PFSK-1 (cell line): ENCODE data around the gene EWSR1.

Experiments used
- REST ChIP-seq, 2 experiments: IDR thresholded peaks; 2 replicates each; pipeline versions ENCODE4 v1.6.1 to v1.8.0; 2011 to 2012; ENCODE audit warnings: low read depth in 2 of 2, low read length in 2 of 2, control low read depth in 1 of 2, inconsistent platforms in 1 of 2, mild to moderate bottlenecking in 1 of 2, moderate library complexity in 1 of 2; ENCODE audit not compliant: insufficient read depth in 1 of 2
- SIN3A ChIP-seq: IDR thresholded peaks from 2 replicates; pipeline ENCODE4 v1.6.1; 2012; ENCODE audit warnings: mild to moderate bottlenecking, low read length, moderate library complexity, borderline replicate concordance; ENCODE audit not compliant: insufficient read depth

GRCh38 chr22:29251265-29251664 is 16.8 kb upstream of the EWSR1 start:
- TF ChIP-seq REST (IDR thresholded peaks at IDR 0.05; ENCODE audit: insufficient read depth in 1 of 2, low read depth in 2 of 2, low read length in 2 of 2), result no peak
- TF ChIP-seq SIN3A, result no peak
